RWPE1 (cell line): Measurements from ENCODE around the gene CSNK1A1.
"Not testable (repeated sequence)": the region's sequence is repeated elsewhere in the genome, so short reads cannot be mapped to it uniquely, and the experiment has no call there.

Source experiments
- CTCF ChIA-PET: fragments of 350-600 bp; sonication (Branson Sonifier 250); formaldehyde crosslinking; extraction: SDS; loops from one replicate; lab custom pipeline; 2021; lab: Yijun Ruan, JAX
- POLR2A ChIA-PET: fragments of 400-600 bp; formaldehyde crosslinking; extraction: SDS; loops from one replicate; lab custom pipeline; 2020; ENCODE audit warnings: antibody characterized with exemption; ENCODE audit not compliant: low non-redundant PET; lab: Yijun Ruan, JAX
- DNase-seq: peaks from one replicate; pipeline ENCODE4 v3.0.0; 2012; ENCODE audit warnings: low spot score
- H3K27ac ChIP-seq: fragments of 450-650 bp; 2 replicates; pipeline ENCODE4 v1.5.1; 2017
- CTCF ChIP-seq: fragments of 450-650 bp; conservative IDR thresholded peaks from 2 replicates; pipeline ENCODE4 v1.5.1; 2017; ENCODE audit warnings: low read depth, mild to moderate bottlenecking

CSNK1A1 gene

GRCh38 chr5:149576021-149576420, 24.8 kb upstream of the CSNK1A1 start:
- DNase-seq: no peak
- TF ChIP-seq CTCF: no peak
- CTCF ChIA-PET: interaction anchor here (0.7 kb wide), 2 partner anchors 174 to 256 kb away, joined by 3 to 6 read pairs; no protein-coding TSS in a partner anchor
- POLR2A ChIA-PET: no interaction called here
- no peak overlapping the region for H3K27ac ChIP-seq

GRCh38 chr5:149575131-149575530, 23.9 kb upstream of the CSNK1A1 start:
- H3K27ac ChIP-seq: no peak overlapping the region
- no peak for TF ChIP-seq CTCF
- POLR2A ChIA-PET: no interaction called here
- DNase-seq: no peak
- CTCF ChIA-PET: interaction anchor here (0.6 kb wide), 1 partner anchor 231 kb away, joined by 4 read pairs; no protein-coding TSS in a partner anchor

- no peak overlapping the region for H3K27ac ChIP-seq
- no peak for TF ChIP-seq CTCF
- ChIA-PET CTCF (interaction anchor here (0.5 kb wide), 1 partner anchor 261 kb away, joined by 3 read pairs; no protein-coding TSS in a partner anchor), POLR2A (interaction anchor here (0.6 kb wide), 1 partner anchor 60 kb away, joined by 3 read pairs; no protein-coding TSS in a partner anchor)
- no peak for DNase-seq
These were observed 21.5 kb upstream of the CSNK1A1 start for GRCh38 chr5:149572576-149573231.

GRCh38 chr5:149572170-149572569, 20.9 kb upstream of the CSNK1A1 start:
- POLR2A ChIA-PET: interaction anchor here (0.6 kb wide), 1 partner anchor 60 kb away, joined by 3 read pairs; no protein-coding TSS in a partner anchor
- no peak for DNase-seq
- H3K27ac ChIP-seq: no peak overlapping the region
- CTCF ChIA-PET: interaction anchor here (0.6 kb wide), 1 partner anchor 244 kb away, joined by 3 read pairs; no protein-coding TSS in a partner anchor
- no peak for TF ChIP-seq CTCF

- no peak for DNase-seq
- CTCF ChIA-PET: interaction anchor here (3.0 kb wide), 1 partner anchor 52 kb away, joined by 10 read pairs; no protein-coding TSS in a partner anchor
- H3K27ac ChIP-seq: no peak overlapping the region
- no peak for TF ChIP-seq CTCF
- POLR2A ChIA-PET: no interaction called here
These were observed 16.0 kb upstream of the CSNK1A1 start for GRCh38 chr5:149567226-149567625.

- TF ChIP-seq CTCF: peak; percentile 78
- peak; percentile 82 for DNase-seq
- CTCF ChIA-PET: interaction anchor here (0.5 to 3.0 kb wide), 22 partner anchors 39 to 713 kb away, joined by 3 to 10 read pairs (median 4); no protein-coding TSS in a partner anchor
- peak overlapping the region; percentile 72 for H3K27ac ChIP-seq
- POLR2A ChIA-PET: not testable (repeated sequence)
These were observed 13.4 kb upstream of the CSNK1A1 start for GRCh38 chr5:149564542-149565140.
